HG03442 (cell line): Measurements from ENCODE around the gene GNG12.

Experiments used
- ATAC-seq: cut with Tn5 transposase; IDR thresholded peaks from one replicate; pipeline ENCODE4 v1.9.1; 2021; ENCODE audit warnings: mild to moderate bottlenecking, moderate library complexity; ENCODE audit not compliant: unreplicated experiment

Gene GNG12

DNA sequence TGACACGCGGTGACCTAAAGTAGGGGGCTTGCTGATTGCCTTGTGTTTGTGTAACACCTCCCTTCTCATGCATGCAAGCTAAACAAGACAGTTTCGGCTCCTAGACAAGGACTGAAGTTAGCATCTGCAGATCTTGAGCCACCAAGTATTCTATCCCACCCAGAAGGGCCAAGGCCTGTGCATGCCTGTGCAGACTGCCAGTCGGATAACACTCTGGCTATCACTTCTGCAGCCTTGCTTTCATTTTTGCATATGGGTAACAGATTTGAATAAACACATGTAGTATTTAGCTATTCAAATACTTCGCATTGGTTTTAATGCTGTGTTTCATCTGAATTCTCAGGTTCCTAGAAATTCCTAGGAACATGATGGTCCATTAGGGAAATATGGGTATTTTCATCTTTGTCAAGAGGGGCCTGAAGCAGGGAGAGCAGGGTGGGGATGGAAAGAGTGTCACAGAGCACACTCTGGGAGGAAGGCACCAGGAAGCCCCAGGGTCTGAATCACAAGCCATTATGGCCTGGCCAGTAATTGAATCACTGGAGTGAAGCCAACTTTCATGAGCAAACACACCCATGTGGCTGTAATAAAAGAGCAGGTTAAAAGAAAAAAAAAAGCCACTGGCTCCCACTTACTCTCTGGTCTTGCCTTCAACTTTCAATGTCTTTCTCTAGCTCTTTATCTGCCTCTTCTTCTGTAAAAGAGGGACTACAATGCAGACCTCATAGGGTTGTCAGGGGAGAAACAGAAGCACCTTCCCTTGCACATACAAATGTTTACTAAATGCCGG lies 120.0 kb downstream of the GNG12 start:
- ATAC-seq, result peak; percentile 38

GRCh38 chr1:67711855-67712212 lies 121.4 kb downstream of the GNG12 start:
- ATAC-seq, result no peak

DNA sequence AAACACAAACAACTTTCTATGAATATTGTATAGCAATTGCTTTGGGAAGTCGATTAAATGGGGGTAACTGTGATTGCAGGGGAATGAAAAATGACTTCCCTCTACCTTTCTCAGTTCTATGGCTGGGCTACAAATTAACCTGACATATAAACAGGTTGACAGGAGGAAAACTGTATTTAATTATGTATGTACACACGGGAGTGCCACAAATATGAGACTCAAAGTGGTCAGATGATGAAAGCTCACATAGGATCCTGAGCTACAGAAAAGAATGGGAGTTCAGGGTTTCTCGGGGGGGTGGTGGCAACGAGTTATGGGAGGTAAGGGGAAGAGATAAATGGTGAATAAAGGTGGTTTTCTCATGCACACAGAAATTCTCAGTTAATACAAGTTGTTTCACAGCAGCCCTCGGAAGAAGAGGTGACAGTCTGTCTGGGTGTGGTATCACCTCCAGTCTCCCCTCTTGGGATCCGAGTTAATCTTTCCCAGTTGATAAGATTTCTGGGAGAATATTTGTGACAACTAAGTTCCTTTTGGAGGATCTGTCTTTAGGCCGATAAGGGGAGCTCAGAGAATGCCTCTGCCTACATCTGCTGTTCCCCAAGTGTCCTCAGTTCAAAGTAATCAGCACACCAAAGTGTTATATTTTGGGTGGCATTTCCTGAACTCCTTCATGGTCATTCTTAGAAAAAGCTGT lies 122.0 kb downstream of the GNG12 start:
- ATAC-seq, result no peak

DNA sequence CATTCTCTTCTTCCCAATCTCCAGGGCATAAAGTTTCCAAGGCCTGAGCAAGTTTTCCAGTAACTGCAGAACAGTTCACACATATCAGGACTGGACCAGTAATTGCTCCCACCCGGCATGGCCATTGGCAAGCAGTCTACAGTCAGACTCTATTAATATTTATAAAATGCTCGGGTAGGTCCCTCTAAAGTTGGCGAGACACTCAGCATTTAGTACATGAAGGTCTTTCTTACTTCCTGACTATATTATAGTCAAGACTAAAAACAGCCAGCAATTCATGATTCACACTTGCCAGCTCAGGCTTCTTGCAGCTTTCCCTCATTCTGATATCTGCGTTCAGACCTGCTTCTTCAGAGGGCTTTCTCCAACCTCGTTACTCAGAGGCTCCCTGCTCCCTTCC lies 122.8 kb downstream of the GNG12 start:
- no peak for ATAC-seq

DNA sequence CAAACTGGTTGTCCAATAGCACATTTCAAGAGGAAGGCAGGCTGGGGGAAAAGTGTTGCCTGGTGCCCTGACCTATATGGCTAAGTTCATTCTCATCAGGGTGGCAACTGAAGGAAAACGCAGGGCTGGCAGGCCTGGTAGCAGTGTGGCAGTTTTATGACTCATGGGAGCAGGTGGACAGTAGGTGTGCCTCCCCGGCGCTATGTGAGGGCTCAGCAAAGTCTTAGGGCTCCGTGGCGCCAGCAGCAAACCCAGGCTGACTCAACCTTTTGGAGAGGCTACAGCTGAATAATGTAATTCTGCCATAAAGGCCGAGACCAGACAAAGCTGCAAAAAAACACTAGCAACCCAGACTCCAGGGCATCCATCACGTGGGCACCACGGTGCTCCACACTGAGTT lies 124.7 kb downstream of the GNG12 start:
- ATAC-seq, result no peak

- no peak for ATAC-seq
Observed at GRCh38 chr1:67705735-67706453, 127.4 kb downstream of the GNG12 start.

- no peak for ATAC-seq
Observed at GRCh38 chr1:67704351-67704750, 128.9 kb downstream of the GNG12 start.

GRCh38 chr1:67701876-67702275 lies 131.4 kb downstream of the GNG12 start:
- no peak for ATAC-seq

DNA sequence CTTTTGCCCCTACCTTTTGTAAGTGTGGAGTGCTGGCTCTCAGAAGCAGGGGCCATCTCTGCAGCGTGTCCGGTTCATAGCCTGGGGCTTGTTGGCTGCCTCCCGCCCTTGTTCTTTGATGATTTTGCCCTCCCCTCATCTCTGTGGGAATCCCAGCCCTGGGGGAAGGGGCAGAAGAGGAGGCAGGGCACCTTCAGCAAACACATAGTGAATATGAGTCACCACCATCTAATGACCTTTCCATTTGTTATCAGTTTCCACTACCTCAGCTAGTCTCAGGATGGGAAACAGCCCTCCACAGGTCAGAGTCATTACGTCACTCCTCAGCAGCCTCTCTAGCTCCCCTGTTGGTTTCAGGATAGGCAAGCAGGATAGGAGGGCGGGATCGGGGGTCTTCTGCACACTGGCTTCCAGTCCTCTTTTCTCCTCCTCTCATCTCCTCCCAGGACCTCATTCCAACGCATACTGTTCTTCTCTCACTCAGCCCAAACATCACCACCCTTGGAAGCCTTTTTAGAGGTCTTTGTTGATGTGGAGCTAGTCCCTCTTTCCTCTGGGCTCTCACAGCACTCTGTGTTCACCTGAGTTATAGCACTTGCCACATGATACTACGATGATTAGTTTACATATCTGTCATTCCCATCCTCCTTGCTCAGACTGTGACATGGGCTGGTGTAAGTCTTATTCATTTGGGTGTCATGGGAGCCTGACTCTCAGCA lies 132.4 kb downstream of the GNG12 start:
- peak; percentile 75 for ATAC-seq

DNA sequence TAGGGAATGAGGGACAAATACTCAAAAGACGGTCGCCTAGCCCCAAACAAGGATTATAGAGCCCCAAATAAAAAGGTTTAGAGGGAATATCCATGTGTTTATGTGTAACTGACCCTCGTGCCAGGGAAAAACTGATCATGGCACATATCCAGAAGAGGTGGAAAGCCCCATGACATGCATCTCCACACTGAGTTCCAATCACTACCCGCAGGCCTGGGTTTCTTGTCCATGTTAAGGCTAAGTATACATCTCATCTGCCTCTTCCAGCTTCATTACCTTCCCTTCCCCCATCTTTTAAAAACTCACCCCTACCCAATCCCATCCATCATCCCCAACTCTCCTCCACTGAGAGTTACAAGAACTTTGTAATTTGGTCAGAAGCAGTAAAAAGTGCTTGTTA lies 133.0 kb downstream of the GNG12 start:
- no peak for ATAC-seq

DNA sequence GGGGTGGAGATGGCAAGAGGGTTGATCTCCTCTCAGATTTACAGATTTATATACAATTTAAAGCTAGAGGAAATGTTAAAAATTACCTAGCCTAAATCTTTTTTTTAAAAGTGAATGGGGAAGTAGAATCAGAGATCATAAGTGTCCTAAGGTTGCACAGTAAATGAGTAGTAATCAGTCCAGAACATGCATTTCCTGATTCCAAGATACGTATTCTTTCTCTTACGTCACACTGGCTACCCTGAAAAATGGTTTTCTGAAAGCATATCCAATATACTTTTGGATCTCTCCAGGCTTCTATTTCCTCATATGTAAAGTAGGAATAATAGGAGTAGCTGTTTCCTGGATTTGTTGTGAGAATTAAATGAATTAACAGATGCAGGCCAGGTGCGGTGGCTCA lies 136.6 kb downstream of the GNG12 start:
- ATAC-seq, result no peak

DNA sequence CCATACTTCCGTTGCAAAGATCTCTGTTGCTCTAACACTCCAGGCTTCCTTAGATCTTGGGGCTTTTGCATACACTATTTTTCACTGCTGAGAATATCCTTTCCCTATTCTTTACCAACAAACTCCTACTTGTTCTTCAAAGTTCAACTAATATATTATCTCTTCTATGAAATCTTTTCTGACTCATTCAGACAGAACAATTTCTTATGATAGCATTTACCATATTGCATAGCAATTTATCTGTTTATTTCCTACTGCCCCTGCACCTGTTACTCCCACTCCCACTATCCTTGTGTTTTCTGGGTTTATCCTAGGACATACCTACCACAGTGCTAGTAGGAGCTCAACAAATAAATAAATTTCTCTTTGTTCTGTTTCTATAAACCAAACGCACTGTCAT lies 137.3 kb downstream of the GNG12 start:
- ATAC-seq, result no peak

- no peak for ATAC-seq
Observed at GRCh38 chr1:67691712-67692111, 141.6 kb downstream of the GNG12 start.

GRCh38 chr1:67690411-67690810 lies 142.9 kb downstream of the GNG12 start:
- ATAC-seq, result no peak

DNA sequence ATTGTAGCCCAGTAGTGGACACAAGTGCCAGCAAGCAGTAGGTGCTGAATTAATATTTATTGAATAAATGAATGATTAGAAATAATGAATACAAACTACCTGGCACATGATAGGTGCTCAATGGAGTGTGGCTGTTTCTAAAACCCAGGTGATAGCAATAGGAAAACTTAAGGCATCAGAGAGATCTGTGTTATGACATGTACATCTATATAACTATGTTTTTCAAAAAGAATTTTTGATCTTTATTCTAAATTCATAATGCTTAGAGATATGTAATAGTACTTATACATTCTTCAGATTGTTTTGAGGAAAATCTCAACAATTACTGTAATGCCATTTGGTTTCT lies 143.3 kb downstream of the GNG12 start:
- no peak for ATAC-seq

DNA sequence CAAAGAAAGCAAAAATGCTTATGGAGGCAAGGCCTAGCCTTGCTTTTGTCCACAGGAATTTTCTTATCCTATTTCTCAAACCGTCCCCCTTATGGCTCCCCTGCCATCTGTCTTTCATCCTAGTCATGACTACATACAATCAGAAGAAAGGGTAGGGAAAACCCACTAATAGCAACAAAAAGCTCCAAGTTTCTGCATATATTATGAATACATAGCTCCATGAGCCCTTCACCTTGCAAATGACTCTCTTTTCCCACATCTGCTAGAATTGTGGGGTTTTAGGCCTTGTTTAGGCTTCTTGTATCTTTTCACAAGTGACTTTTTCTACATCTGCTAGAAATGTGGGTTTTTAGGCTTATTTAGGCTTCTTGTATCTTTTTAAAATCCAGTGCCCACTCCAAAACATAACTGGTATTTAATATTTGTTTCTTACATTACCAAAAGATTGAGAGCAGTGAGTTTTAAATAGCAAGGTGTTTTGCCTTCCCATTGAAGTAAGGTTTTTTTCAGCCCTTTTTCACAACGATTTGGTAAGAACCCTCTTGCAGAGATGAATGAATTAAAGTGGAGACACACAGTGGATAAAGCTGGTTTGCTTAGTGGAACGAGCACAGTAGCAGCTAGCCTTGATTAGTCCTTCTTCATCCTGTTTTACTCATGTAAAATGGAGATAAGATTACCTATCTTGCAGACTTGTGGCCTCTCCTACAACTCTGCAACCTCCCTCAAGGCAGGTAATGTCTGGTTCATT lies 143.8 kb downstream of the GNG12 start:
- no peak for ATAC-seq

DNA sequence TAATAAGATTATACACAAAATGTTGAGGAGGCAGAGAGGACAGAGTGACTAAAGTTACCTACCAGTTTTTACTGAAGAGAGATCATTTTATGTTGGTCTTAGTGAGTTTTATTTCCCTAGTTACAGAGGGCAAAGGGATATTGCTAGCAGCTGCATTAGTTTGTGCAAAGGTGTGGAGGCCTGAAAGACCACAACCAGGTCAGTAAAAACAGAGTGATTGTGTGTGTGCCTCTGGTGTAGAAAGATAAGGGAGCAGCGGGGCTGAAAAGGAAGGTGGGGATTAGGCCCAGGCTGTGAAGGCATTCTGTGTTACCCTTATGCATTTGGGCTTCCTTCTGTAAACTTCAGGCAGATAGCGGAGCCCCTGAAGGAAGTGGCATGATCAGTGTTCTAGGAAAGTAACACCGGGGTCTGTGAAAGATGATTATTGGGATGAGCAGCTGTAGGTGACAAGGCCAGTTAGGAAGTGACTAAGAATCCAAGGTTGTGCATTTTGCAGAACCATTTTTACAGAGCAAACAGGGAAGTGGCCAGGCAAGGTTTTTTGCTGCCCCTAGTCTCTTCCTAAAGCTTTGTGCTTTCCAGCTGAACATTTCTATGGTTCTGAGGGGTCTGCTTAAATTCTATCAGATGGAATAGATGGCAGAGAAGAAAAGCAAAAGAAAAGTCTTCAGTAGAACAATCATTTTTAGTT lies 144.6 kb downstream of the GNG12 start:
- no peak for ATAC-seq

DNA sequence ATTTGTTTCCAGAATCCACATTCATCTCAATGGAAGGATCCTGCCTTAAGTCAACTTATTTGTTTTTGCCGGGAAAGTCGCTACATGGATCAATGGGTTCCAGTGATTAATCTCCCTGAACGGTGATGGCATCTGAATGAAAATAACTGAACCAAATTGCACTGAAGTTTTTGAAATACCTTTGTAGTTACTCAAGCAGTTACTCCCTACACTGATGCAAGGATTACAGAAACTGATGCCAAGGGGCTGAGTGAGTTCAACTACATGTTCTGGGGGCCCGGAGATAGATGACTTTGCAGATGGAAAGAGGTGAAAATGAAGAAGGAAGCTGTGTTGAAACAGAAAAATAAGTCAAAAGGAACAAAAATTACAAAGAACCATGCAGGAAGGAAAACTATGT lies 145.6 kb downstream of the GNG12 start:
- ATAC-seq, result no peak

GRCh38 chr1:67687198-67687545 lies 146.1 kb downstream of the GNG12 start:
- peak; percentile 13 for ATAC-seq
